Smooth muscle cell (in vitro differentiated cells): ENCODE data around the gene SMG6. TPM values are rescaled to one million over a fixed set of nuclear protein-coding genes. Genes with fewer than 3 reads are reported as not detected.
A peak's percentile ranks its signal among the peaks of the same experiment; 100 is the strongest.

Experiments
- DNase-seq: peaks from one replicate; lab custom pipeline; 2025; ENCODE audit not compliant: unreplicated experiment; lab: John Stamatoyannopoulos, UW
- H2AFZ ChIP-seq: fragments of 200-600 bp; sonication (generic); 2 replicates; pipeline ENCODE4 v1.6.0; 2016; ENCODE audit warnings: antibody characterized with exemption, low read depth, mild to moderate bottlenecking
- H3F3A ChIP-seq: fragments of 200-600 bp; sonication (generic); 2 replicates; pipeline ENCODE4 v1.6.0; 2017; ENCODE audit warnings: antibody characterized with exemption, low read depth
- H3K27ac ChIP-seq: fragments of 200-600 bp; sonication (generic); 2 replicates; pipeline ENCODE4 v1.5.1; 2016; ENCODE audit warnings: low read depth, mild to moderate bottlenecking
- H3K27me3 ChIP-seq: fragments of 200-600 bp; sonication (generic); 2 replicates; pipeline ENCODE4 v1.6.1; 2016; ENCODE audit warnings: low read depth, mild to moderate bottlenecking
- H3K36me3 ChIP-seq: fragments of 200-600 bp; sonication (generic); 2 replicates; pipeline ENCODE4 v1.5.1; 2016; ENCODE audit warnings: low read depth
- H3K4me1 ChIP-seq: fragments of 200-600 bp; sonication (generic); 2 replicates; pipeline ENCODE4 v1.5.1; 2016; ENCODE audit warnings: low read depth
- H3K4me2 ChIP-seq: fragments of 200-600 bp; sonication (generic); 2 replicates; pipeline ENCODE4 v1.6.0; 2016; ENCODE audit warnings: mild to moderate bottlenecking
- H3K4me3 ChIP-seq: fragments of 200-600 bp; sonication (generic); 2 replicates; pipeline ENCODE4 v1.5.1; 2016; ENCODE audit warnings: mild to moderate bottlenecking
- H3K79me2 ChIP-seq: fragments of 200-600 bp; sonication (generic); 2 replicates; pipeline ENCODE4 v1.6.0; 2016; ENCODE audit warnings: low read depth, mild to moderate bottlenecking
- H3K9ac ChIP-seq: fragments of 200-600 bp; sonication (generic); 2 replicates; pipeline ENCODE4 v1.6.0; 2016; ENCODE audit warnings: low read depth
- H3K9me3 ChIP-seq: fragments of 200-600 bp; sonication (generic); replicated peaks from 2 replicates; pipeline ENCODE4 v1.5.1; 2016; ENCODE audit warnings: low read depth
- H4K20me1 ChIP-seq: fragments of 200-600 bp; sonication (generic); 2 replicates; pipeline ENCODE4 v1.6.0; 2016; ENCODE audit warnings: low read depth
- CTCF ChIP-seq: fragments of 200-600 bp; sonication (generic); IDR thresholded peaks from 2 replicates; pipeline ENCODE4 v1.5.1; 2017; ENCODE audit warnings: borderline replicate concordance, mild to moderate bottlenecking, antibody characterized with exemption; ENCODE audit not compliant: insufficient read depth, poor library complexity, severe bottlenecking
- WGBS: methylation state at CpG from one replicate; pipeline ENCODE4 v1.1.7; 2016; ENCODE audit warnings: low lambda C conversion rate; 5-methylcytosine and 5-hydroxymethylcytosine counted together
- polyA plus RNA-seq: library from polyadenylated mRNA; unstranded; fragments of >200 nt; fragmentation: Nextera tagmentation; extraction: Ambion mirVana; gene quantifications from 2 replicates; pipeline ENCODE4 v1.2.1, GENCODE V29; 2016
- total RNA-seq: library from RNA; depleted of rRNA; stranded (reverse); fragments of >200 nt; gene quantifications from 2 replicates; pipeline ENCODE4 v1.2.3, GENCODE V29; 2014

The SMG6 gene
- total and polyA plus RNA-seq, 2 experiments from 2014 or later = 10.6 to 21.4 TPM

GRCh38 chr17:2227025-2227699 lies 76.4 kb downstream of the SMG6 start:
- 52% methylated on average over 6 of the region's 6 CpGs for WGBS
- TF ChIP-seq CTCF = no peak
- Histone ChIP-seq H3K9ac (no peak overlapping the region), H2AFZ (no peak overlapping the region), H3K36me3 (no peaks in the 10 kb centered on the region), H3K4me3 (no peak overlapping the region), H3K4me1 (no peaks in the 10 kb centered on the region), H3K27ac (peak overlapping the region; percentile 79), H3F3A (no peaks in the 10 kb centered on the region), H3K27me3 (no peaks in the 10 kb centered on the region), H3K4me2 (peak overlapping the region; percentile 31), H4K20me1 (peaks cover 33% of the 10 kb centered on the region), H3K9me3 (no peaks in the 10 kb centered on the region), H3K79me2 (no peaks in the 10 kb centered on the region)
- no peak for DNase-seq

GRCh38 chr17:2223617-2223927 lies 80.0 kb downstream of the SMG6 start:
- Histone ChIP-seq H3F3A (no peaks in the 10 kb centered on the region), H3K9me3 (no peaks in the 10 kb centered on the region), H3K4me1 (no peaks in the 10 kb centered on the region), H4K20me1 (peaks cover 10% of the 10 kb centered on the region), H3K36me3 (no peaks in the 10 kb centered on the region), H3K4me3 (no peak overlapping the region), H3K79me2 (no peaks in the 10 kb centered on the region), H3K9ac (peak overlapping the region; percentile 19), H2AFZ (no peak overlapping the region), H3K4me2 (peak overlapping the region; percentile 33), H3K27ac (peak overlapping the region; percentile 78), H3K27me3 (no peaks in the 10 kb centered on the region)
- TF ChIP-seq CTCF = no peak
- no peak for DNase-seq

- DNase-seq = peak; percentile 18
- 36% methylated on average over 10 of the region's 10 CpGs for WGBS
- no peaks in the 10 kb centered on the region for H3K27me3 ChIP-seq
- no peak for TF ChIP-seq CTCF
- H2AFZ ChIP-seq = no peak overlapping the region
- H3K27ac ChIP-seq = peak overlapping the region; percentile 78
- no peaks in the 10 kb centered on the region for H3K9me3 ChIP-seq
- H3K79me2 ChIP-seq = peaks cover under 1% of the 10 kb centered on the region
- peak overlapping the region; percentile 33 for H3K4me2 ChIP-seq
- no peaks in the 10 kb centered on the region for H3K4me1 ChIP-seq
- H3K36me3 ChIP-seq = no peaks in the 10 kb centered on the region
- H4K20me1 ChIP-seq = peaks cover 10% of the 10 kb centered on the region
- no peak overlapping the region for H3K4me3 ChIP-seq
- H3K9ac ChIP-seq = peak overlapping the region; percentile 19
- no peaks in the 10 kb centered on the region for H3F3A ChIP-seq
These were observed 80.5 kb downstream of the SMG6 start for GRCh38 chr17:2222901-2223616.
